Raji (cell line): ENCODE data around the gene RHOD.

Source experiments
- POLR2A ChIP-seq: IDR thresholded peaks from 2 replicates; pipeline ENCODE4 v1.6.1; 2011; ENCODE audit warnings: low read depth, low read length, control low read depth; ENCODE audit not compliant: insufficient read depth

RHOD gene

DNA sequence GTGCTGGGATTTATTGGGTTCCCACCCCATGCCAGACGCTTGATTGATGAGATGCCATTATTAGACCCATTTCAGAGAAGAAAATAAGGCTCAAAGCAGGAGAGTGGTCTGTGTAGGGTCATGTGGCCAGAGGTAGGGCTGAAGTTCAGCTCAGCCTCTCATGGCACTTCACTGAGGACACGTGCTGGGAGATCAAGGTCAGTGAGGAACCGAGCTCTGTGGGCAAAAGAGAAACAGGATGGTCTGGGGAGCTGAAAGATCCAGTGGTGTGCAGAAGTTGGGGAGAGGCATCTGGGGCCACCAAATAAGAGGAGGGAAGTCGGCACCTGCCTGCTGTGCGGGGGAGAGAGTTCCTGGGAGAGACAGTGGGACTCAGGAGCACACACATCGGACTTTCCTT is 19.6 kb downstream of the RHOD start:
- TF ChIP-seq POLR2A, result no peak

DNA sequence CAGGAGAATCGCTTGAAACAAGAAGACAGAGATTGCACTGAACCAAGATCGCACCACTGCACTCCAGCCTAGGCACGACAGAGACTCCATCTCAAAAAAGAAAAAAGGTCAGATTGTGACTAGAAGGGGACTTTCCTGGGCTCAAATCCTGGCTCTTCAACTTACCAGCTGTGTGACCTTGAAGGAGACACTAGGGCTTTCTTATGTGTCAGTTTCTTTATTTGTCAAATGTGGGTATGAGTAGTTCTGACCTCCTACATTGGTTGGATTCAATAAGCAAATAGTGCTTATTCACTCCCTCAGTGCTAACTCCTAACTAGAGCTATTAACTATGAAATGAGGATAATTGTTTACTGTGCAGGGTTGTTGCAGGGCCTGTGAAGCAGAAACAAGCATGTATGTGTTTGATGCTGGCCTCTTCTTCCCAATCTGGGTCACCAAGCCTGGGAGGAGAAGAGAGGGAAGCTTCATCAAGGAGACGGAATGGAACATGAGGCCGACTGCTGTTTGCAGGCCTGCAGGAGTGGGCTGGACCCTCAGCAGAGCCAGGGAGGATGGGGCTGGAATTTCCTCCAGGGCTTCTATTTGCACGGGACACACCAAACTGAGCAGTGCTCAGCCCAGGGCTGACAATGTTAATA is 22.5 kb downstream of the RHOD start:
- TF ChIP-seq POLR2A, result no peak

DNA sequence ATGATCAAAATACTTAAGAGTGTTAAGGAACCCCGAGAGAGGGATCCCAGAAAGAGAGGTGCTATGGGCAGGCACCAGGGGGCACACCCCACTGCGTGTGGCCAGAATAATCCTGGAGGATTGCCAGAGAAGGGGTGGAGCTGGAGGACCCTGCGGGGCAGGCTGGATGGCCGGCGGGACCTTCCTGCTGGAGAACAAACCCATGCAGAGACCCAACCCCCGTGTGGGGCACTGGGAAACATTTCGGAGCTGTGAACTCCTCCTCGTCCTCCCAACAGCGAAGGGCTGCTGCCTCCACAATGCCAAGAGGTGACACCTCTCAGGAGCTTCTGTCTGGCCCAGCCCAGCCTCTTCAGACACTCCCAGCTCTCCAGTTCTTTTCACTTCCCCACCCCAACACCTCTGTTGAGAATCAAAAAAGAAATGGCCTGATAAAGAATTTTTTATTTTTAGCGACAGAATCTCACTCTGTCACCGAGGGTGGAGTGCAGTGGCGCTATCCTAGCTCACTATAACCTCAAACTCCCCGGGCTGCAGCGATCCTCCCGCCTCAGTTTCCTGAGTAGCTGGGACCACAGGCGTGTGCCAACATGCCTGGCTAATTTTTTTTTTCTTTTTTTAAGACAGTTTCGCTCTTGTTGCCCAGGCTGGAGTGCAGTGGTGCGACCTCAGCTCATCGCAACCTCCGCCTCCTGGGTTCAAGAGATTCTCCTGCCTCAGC is 25.6 kb downstream of the RHOD start:
- no peak for TF ChIP-seq POLR2A

- TF ChIP-seq POLR2A, result no peak
These were observed 27.2 kb downstream of the RHOD start for GRCh38 chr11:67083786-67084366.

GRCh38 chr11:67085617-67086016 is 29.0 kb downstream of the RHOD start:
- no peak for TF ChIP-seq POLR2A

DNA sequence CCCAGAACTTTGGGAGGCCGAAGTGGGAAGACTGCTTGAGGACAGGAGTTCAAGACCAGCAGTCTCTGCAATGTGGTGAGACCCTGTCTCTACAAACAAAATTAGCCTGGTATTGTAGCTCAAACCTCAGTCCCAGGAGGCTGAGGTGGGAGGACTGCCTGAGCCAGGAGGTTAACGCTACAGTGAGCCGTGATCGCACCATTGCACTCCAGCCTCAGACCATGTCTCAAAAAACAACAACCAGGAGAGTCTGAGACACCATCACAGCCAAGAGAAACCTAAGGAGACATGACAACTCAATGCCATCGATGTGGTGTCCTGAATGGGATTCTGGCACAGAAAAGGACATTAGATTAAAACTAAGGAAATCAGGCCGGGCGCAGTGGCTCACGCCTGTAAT is 34.1 kb downstream of the RHOD start:
- no peak for TF ChIP-seq POLR2A

DNA sequence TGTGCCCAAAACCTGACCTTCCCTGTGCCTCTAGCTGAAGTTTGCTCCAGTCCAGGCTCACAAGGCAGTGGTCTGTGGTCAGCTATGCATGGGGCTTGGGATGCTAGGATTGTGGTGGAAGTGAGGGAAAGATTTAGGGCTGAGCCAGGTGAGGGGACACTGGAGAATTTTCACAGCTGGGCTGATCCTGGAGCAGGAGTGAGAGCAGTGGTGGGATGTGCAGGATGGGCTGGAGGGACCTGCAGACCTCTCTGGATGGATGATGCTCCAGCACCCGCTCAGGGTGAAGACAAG is 38.5 kb downstream of the RHOD start:
- TF ChIP-seq POLR2A, result no peak

- TF ChIP-seq POLR2A, result no peak
These were observed 42.3 kb downstream of the RHOD start for GRCh38 chr11:67098799-67099429.

DNA sequence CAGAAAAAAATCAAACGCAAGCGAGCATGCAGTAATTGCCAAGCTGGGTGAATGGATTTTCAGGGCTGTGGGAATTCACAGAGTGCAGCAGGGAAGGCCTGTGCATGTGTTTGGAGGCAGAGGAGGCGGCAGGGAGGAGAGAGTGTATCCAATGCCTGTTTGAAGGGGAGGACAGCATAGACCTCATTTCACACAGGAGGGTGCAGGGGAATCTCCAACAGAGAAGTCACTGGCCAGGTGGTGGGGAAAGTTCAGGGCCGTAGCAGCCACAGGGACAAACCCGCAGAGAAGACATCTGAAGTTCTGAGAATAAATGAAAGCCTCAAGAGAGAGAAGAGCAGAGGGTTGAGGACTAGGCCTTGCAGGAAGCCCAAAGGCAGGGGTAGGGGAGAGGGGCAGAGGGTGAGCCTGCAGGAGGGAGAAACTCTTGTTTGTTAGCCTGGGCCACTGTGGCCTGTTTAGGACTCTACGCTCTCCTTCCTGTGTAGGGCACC is 43.2 kb downstream of the RHOD start:
- TF ChIP-seq POLR2A, result no peak

DNA sequence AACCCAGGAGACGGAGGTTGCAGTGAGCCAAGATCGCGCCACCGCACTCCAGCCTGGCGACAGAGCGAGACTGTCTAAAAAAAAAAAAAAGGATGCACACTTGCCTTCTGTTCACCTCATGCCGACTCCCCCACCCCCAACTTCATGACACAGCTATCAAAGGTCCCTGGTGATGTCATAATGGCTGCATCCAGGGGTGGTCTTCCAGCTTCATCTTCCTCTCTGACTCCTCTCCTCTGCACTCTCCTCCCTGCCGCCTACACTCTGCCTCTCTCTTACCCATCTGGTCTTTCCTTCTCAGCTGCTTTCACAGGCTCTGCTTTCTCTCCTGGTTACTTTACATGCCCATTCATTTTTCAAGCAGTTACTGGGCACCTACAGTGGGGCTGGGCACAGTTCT is 46.0 kb downstream of the RHOD start:
- no peak for TF ChIP-seq POLR2A

DNA sequence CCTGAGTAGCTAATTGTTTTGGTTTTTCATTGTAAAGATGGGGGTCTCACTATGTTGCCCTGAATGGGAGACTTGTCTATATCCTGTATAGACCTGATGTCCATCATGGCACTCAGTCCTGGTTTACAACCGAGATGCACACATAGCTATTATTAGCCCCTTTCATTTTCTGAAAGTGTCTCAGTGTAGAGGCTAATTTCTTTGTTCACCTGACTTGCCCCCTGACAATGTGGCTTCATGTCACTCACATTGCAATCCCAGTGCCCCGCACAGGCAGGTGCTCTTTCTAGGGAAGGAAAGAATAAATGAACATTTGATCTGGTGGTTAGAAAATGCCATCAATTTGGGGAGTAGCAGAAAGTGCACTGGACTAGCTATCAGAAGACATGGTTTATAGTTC is 49.3 kb downstream of the RHOD start:
- TF ChIP-seq POLR2A, result no peak

- no peak for TF ChIP-seq POLR2A
These were observed 54.6 kb downstream of the RHOD start for GRCh38 chr11:67111261-67111660.

GRCh38 chr11:67113231-67113721 is 56.6 kb downstream of the RHOD start:
- TF ChIP-seq POLR2A, result no peak

DNA sequence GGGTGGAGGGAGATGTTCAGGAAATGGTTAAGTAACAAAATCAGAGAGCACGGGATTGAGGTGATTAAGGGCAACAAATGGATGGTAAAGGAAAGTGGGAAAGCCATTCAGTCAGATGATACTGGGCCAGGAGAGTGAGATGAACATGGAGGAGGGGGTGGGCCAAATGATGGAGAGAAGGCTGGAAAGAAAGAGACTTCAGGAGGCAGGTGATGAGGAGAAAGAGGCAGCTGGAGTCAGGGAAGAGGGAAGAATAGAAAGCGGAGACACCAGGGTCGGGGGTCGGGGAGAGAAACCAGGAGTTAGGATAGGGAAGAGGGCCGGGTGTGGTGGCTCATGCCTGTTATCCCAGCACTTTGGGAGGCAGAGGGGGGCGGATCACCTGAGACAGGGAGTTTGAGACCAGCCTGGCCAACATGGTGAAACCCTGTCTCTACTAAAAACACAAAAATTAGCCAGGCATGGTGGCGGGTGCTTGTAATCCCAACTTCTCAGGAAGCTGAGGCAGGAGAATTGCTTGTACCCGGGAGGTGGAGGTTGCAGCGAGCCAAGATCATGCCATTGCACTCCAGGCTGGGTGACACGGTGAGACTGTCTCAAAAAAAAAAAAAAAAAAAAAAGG is 57.7 kb downstream of the RHOD start:
- TF ChIP-seq POLR2A, result no peak

DNA sequence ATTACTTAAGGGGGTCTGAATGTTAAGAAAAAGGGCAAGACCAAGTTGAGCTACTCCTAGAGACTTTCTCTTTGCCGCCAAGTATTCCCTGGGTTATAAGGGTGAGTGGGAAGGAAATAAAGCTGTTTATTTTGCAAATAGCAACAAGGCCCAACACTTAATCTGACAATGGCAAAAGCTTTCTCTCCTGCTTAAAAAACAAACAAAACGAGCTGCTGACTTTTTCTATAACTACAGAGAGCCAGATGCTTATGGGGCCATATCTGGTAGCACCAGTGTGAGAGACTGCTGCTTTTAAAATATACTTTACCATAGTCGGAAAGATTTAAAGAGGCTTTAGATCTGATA is 60.1 kb downstream of the RHOD start:
- TF ChIP-seq POLR2A, result no peak
